Nucleus accumbens (tissue), 56 donors: ENCODE data around the gene ZBTB45.
A peak's percentile ranks its signal among the peaks of the same experiment; 100 is the strongest.
"Not testable (repeated sequence)": the region's sequence is repeated elsewhere in the genome, so short reads cannot be mapped to it uniquely, and the experiment has no call there.

Experiments used
- DNase-seq, 56 donors: peaks; one replicate each; lab custom pipeline; 2025; lab: John Stamatoyannopoulos, UW

The ZBTB45 gene

DNA sequence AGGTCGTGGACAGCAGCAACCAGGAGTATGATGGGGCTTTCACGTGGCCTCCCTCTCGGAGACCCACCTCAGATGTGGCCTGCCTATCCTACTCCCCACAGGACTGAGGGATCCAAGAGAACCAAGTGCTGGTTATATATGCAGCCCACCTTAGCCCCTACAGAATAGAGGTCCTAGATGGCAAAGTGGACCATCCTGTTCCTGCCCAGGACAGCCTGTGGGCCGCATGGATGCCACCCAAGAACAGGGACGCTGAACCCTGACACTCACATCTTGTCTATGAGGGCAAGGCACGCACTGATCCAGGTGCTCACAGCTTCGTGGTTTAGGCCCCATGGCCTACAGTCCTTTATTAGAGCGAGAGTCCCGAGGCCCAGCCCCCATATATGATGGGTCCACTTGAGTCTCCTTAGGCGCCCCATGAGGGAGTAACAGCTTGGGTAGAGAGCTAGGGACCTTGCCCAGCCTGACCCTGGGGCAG lies 6.4 kb downstream of the ZBTB45 start:
- no peak for DNase-seq

DNA sequence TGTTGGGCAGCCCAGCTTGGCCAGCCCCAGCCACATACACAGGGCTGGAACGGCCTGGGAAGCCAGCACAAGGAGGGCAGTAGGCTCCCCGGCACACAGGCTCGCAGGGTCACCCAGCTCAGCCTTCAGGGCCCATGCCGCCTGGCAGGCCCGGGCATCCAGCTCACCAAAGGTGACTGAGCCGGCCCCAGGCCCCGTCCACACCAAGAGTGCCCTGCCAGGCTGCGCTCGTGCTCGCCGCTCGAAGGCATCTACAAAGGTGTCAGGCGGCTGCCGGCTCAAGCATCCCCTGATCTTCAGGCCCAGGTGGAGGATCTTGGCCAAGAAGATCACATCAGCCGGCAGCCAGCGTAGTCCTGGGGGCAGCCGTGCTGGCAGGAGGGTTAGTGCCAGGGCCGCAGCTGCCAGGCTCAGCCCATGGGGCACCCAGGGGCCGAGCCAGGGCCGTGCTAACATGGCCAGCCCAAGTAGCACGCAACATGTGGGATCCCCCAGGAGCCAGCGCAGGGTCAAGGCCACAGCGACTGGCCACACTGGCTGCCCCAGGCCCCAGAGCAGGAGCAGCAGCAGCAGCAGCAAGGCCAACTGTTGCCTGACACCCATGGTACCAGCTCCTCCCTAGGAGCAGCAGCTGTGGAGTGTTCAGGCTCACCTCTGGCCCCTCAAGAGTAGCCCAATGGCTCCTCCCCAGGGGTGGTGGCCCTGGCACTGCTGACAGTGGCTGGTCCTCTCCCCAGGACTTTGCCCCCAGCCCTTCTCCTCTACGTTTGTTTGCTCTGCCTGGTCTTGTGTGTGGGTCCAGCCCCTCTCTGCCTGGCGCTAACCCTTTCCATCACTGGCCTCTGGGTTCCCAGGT lies 8.0 kb downstream of the ZBTB45 start, which contains the start of gene SLC27A5:
Gene SLC27A5 (minus strand): TSS at position 640 of the 856 bp plus-strand sequence. CDS start 37 bp downstream, at position 603.
- no peak for DNase-seq

DNA sequence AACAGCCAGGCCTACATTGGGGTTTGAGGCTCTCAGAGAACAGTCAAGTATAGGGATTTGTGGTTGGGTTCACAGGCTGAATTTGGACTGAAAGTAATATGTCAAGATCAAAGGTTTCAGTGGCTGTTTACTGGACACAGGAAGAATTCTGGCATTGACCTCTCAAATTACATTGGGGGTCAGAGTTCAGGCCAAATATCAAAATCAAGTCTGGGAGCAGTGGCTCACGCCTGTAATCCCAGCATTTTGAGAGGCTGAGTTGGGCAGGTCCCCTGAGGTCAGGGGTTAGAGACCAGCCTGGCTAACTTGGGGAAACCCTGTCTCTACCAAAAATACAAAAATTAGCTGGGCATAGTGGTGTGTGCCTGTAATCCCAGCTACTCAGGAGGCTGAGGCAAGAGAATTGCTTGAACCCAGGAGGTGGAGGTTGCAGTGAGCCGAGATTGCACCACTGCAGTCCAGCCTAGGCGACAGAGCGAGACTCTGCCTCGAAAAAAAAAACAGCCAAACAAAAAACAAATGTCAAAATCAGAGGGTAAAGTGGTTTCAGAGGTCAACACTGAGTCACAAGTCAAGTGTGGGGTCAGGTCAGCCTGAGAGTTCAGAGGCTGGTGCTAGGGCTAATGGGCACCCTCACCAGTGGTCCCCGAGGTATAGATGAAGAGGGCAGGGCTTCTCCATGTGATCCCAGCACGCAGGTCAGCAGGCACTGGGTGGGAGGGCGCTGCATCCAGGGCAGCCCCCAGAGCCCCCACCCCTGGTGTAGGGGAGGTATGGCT lies 9.3 kb downstream of the ZBTB45 start:
- DNase-seq: no peak

DNA sequence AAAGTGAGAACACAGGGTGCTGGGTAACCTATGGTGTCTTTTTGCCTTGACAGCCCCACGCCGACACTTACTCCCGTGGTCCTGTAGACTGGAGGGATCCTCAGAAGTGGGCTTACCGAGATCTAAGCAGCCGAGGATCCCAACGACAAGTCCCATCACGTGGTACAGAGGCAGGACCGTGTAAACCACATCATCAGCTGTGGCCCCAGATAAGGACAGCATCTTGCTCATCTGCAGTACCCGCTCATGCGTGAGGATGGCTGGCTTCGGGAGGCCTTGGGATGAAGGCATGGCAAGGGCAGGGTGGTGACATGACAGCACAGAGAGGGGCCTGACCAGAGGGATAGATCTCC lies 9.9 kb downstream of the ZBTB45 start:
- no peak for DNase-seq

DNA sequence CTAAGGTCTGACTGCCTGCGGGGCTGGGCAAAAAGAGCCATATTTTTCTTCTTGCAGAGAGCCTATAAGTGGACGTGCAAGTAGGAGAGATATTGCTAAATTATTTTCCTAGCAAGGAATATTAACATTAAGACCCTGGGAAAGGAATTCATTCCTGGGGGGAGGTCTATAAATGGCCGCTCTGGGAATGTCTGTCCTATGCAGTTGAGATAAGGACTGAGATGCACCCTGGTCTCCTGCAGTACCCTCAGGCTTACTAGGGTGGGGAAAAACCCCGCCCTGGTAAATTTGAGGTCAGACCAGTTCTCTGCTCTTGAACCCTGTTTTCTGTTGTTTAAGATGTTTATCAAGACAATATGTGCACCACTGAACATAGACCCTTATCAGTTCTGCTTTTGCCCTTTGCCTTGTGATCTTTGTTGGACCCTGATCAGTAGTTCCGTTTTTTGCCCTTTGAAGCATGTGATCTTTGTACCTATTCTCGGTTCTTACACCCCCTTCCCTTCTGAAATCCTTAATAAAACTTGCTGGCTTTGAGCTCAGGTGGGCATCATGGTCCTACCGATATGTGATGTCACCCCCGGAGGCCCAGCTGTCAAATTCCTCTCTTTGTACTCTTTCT lies 11.9 kb downstream of the ZBTB45 start:
- not testable (repeated sequence) for DNase-seq

DNA sequence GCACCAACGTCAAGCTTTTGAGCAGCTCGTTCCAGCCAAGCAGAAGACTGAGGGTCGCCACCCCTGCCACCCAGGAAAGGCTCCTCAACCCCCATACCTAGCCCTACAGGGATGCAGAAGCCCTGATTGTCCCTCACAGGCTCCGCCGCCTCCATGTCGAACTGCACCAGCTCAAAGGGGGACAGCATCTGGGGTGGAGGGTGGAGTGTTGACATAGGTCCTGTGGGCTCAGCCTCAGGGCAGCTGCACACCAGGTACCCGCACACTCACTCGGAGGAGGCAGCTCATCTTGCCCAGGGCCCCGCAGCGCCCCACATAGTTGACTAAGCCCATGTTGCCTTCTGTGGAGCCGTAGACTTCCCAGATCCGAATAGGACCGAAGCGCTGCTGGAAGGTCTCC lies 19.4 kb downstream of the ZBTB45 start:
- DNase-seq: no peak

DNA sequence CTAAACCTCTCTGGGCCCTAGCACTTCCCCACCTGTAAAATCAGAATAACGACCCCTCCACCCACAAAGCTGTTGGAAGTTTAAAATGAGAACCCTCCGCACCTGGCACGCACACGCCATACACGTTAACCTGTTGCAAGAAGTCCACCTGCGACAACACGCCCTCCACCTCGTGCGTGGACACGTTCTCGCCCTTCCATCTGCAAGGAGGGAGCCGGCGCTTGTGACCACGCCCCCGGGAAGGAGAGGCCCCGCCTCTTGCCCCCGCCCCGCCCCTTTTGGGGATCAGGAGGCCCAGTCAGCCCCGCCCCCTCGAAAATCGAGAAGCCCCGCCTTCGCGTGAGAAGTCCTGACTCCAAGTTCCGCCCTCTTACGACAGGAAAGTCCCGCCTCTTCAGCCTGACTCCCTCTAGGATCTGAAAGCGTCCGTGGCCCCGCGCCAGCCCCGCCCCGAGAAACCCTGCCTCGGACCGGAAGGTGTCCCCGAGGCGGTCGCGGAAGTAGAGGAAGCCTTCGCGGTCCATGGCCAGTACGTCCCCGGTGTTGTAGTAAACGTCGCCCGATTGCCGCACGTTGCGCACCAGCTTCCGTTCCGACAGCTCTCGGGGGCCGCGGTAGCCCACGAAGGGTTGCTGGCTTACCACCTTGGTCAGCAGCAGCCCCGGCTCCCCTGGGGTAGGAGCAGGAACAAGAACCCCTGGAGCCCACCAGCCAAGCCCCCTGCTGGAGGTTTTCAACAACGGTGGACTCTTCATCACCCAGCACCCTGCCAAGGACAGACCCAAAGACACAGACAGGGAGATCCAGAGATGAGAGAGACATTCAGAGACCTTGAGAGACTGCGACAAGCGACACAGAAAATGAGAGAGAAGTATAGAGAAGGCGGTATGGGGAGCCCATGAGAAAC lies 20.3 kb downstream of the ZBTB45 start:
- DNase-seq: peak; percentile 80 to 100 (median 98)

DNA sequence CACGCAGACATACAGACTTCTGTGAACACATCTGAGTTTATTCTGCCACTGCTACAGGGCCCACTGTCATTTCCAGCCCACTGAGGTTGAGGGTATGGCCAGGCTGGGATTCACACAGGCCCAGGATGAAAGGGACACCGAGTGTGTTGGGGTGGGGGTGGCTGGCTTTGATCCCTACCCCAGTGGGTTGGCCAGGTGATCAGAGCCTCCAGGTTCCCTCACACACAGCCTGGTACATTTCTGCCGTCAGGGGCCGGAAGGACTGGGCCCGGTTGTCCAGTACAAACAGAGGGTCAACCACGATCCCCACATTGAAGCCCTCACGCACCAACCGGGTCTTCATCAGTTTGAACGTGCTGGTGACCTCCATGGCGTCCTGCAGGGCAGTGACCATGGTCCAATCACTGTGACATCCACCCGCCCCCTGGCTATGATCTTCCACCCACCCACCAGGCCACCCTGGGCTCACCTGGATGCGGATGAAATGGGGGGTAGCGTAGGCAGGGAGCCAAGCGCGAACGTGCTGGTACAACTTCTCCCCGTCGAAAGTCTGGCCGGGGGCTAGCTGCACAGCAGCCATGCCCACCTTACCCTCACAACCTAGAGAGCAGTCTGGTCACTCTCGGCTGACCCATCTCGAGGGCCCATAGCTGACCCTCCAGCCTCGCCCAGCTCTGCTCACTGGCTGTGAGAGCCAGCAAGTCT lies 21.1 kb downstream of the ZBTB45 start:
- DNase-seq: peak in 5 of 56 donors; percentile 15 to 64 (median 33)

DNA sequence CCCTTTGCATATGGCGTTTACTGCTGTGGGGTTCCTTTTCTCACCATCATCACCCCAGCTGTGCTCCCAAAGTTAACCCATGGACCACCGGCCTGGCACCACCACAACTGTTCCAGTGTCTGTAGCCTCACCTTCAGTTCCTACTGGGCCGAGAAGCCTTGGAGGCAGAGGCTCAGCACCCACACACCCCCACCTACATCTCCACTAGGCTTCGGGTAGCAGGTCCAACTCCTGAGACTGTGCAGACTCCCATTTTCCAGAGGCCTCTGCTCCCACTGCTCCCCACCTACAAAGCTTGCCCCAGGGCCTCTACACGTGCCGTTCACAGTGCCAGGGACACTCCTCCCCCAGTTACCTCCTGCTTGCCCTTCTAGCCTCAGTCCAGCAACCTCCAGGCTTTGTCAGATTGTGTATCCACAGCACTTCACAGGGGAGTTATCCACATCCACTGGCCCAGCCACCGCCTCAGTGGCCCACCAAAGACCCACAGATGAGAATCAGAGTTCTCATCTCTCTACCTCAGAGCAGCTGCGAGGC lies 21.9 kb downstream of the ZBTB45 start:
- DNase-seq: no peak

DNA sequence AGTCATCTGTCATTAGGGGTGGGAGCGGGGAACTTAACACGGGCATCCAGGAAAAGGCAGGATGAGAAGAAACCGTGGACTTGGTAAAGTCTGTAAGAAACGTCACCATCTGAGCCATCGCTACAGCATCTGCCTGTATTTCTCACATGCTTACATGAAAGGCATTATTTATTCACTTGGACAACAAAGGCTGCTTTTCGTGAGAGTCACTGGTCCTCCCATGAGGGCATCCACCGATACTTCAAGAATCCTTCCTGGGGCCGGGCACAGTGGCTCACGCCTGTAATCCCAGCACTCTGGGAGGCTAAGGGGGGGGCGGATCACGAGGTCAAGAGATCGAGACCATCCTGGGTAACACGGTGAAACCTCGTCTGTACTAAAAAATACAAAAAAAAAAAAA lies 27.3 kb downstream of the ZBTB45 start:
- peak in 11 of 56 donors; percentile 5 to 53 (median 18) for DNase-seq

DNA sequence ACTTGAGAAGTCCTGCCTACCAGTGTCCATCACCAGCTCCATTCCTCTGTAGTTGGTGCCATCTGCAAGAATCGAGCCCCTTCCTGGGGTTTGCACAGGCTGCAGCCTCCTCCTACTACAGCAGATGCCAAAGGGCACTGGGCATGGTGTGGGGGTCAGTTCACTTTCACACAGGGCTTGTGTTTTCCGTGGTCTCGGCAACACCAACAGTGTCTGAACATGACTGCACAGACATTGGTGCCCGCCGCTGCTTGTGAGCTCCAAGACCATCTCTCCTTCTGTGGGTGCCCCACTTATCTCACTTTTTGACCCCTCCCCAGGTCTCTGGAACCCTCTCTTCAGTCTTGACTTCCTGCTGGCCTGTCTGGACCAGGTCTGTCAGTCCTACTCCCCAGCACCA lies 28.2 kb downstream of the ZBTB45 start:
- DNase-seq: no peak

DNA sequence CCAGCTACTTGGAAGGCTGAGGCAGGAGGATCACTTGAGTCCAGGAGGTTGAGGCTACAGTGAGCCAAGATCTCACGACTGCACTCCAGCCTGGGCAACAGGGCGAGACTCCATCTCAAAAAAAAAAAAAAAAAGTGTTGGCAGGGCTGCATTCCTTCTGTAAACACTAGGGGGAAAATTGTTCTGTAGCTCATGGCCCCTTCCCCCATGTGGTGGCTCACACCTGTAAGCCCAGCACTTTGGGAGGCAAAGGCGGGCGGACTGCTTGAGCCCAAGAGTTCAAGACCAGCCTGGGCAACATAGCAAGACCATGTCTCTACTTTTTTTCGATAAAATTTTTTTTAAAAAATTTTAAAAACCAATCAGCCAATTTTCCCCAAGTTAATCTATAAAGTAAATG lies 35.3 kb downstream of the ZBTB45 start:
- not testable (repeated sequence) for DNase-seq

DNA sequence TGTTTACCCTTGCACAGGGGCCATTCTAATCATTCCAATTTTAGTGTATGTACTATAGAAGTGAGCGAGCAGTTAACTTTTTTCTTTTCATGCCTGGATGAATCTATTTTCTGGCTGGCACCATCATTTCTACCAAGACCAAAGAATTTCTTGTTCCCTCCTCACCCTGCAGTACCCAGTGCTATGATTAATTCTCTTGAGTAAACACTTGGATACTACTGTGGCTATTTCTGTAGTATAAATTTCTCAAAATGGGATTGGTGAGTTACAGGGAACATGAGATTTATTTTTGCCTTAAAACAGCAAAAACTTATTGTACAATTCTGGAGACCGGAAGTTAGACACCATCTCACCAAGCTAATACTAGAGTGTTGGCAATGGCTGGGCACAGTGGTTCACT lies 35.8 kb downstream of the ZBTB45 start:
- DNase-seq: no peak

DNA sequence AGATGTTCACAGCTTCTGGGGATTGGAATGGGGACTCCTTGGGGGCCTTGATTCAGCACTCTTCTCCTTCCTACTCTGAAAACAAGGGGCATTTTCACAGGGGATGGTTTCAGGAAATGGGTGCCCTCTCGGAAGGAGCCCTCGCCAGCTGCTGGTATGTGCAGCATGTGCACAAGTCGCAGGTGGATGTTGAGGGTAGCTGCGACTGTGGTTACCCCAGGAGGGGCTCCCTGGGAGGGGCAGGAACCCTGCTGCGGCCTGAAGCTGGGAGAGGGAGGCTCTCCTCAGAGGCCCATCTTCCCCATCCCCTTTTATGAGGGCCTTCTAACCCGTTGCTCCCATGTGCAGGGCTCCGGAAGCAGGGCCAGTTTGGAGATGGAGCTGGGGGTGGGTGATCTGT lies 37.2 kb downstream of the ZBTB45 start:
- no peak for DNase-seq

DNA sequence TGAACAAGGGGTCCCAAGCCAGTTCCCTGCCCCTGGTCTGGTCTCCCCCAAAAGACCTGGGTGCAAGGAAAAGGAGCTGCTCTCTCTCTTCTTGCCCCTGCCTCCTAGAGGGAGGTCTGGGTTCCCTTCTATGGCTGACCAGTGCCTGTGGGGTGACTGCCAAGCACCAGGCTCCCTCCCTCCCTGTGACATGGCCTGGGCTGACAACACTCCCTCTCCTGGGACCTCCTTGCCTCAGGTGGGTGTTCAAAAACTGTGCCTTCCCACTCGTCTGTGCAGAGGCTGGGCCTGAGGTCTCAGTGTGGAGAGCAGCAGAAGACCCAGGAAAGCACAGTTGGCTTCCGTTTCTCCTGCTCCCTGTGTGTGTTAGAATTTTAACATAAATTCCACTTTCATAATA lies 38.8 kb downstream of the ZBTB45 start:
- DNase-seq: no peak

DNA sequence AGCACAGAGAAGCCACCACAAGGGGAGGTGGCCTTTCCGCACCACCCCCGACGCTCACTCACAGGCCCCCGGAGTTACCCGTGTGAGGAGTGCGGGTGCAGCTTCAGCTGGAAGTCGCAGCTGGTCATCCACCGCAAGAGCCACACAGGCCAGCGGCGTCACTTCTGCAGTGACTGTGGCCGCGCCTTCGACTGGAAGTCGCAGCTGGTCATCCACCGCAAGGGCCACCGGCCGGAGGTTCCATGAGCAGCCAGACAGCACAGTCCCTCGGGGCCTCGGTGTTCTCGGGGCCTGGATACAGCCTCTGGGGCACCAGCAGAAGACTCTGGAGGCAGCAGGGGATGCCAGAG lies 39.2 kb downstream of the ZBTB45 start:
- no peak for DNase-seq

DNA sequence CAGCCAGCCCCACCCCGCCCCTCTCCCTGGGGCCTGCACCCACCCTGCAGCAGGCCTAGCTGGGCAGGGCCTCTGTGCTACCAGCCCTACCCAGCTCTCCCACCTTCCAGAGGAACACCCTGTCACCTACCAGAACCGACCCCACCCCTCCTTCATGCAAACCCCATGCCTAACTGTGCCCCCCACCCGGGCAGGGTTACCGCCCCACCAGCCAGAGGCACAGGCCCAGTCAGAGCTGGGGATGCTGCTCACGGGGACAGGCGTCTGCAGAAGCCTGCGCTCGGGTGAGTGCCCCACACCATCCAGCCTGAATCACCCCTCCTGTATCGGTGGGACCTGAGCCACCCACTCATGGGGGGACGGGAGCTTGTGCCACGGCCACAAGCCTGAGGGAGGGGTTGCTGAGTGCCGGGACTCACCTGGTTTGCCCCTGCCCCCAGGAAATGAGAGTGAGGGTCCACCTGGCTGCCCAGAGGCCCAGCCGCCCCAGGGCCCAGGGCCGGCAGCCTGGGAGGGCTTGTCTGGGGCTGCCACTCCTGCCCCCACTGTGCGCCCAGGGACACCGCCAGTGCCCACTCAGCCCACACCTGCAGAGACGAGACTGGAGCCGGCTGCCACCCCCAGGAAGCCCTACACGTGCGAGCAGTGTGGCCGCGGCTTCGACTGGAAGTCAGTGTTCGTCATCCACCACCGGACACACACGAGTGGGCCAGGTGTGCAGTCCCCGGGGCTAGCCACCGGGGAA lies 39.7 kb downstream of the ZBTB45 start:
- no peak for DNase-seq

DNA sequence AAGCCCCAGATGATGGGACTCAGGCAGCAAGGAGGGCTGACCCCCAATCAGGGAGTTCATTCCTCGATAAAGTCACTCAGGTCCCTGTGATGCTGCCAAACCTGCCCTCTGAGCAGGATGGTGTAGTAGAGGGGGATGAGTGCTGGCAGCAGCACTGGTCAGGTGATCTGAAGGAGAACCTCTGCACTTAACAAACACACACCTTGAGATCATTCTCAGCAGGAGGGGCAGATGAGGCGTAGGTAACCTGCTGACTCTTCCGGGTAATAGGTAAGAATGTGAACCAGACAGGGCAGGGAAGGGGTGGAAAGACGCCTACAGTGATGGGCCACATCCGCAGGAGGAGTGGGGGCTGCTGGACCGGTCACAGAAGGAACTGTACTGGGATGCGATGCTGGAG lies 40.3 kb downstream of the ZBTB45 start:
- DNase-seq: no peak

DNA sequence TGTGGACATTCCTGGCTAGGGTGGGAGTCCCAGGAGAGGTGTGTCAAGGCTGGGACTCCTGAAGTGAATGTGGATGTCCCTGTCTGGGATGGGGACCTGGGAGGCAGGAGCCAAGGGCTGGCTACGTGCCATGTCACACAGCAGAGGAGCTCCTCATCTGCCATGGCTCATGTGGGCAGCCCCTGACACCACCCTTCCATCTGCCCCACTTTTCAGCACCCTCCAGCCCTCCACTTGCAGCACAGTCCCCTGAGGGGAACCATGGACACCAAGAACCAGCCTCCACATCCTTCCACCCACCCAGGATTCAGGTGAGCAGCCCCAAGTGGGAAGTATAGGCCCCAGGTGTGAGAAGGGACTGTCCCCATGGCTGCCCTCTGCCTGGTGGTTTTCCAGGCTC lies 41.7 kb downstream of the ZBTB45 start:
- DNase-seq: no peak
